Pons (tissue), 1 donor: Measurements from ENCODE around the gene AP2A1.

Experiments used
- DNase-seq: peaks from one replicate; pipeline ENCODE4 v3.0.0-alpha.2; 2016; ENCODE audit warnings: low spot score

Gene AP2A1

DNA sequence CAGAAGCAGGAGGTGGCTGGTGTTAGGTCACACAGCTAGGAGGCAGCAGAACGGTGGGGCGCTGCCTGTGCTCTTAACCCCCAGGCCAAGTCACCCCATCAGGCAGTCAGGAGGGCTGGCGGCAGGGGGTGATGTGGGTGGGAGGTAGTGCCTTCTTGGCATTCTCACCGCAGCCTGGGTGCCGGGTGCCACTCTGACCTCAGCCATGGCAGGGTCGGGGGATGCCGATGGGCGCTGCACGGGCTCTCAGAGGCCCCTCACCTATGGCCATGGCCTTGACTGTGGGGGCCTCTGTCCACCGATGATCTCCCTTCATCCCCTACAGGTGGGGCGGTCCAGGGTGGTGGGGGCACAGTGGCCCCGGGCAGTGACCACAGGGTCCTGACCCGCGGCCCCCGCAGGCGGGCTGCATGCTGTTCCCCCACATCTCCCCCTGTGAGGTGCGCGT lies 89.8 kb downstream of the AP2A1 start:
- no peak for DNase-seq
